GM12878 (cell line): ENCODE data around the gene NFASC. TPM values are rescaled to one million over a fixed set of nuclear protein-coding genes. Genes with fewer than 3 reads are reported as not detected.

Experiments
- ATAC-seq: fragments of 200-7000 bp; cut with Tn5 transposase; 3 replicates; pipeline ENCODE4 v1.9.1; 2020; ENCODE audit warnings: mild to moderate bottlenecking, moderate library complexity
- BruUV-seq: library from RNA; stranded (reverse); fragments of 400-500 nt; replicated peaks from 2 replicates; lab custom pipeline; 2021; lab: Mats Ljungman, UMichigan
- CTCF ChIA-PET: fragments of 300-600 bp; sonication (Branson Sonifier 250); formaldehyde crosslinking; extraction: SDS; loops from one replicate; lab custom pipeline; 2021; ENCODE audit warnings: inconsistent platforms; lab: Yijun Ruan, JAX
- POLR2A ChIA-PET: fragments of 350-600 bp; formaldehyde crosslinking; extraction: SDS; loops from one replicate; lab custom pipeline; 2021; ENCODE audit warnings: inconsistent platforms; lab: Charles Lee
- RAD21 ChIA-PET: fragments of 300-600 bp; sonication (Branson Sonifier 250); formaldehyde crosslinking; loops from one replicate; lab custom pipeline; 2023; ENCODE audit warnings: antibody characterized with exemption; ENCODE audit not compliant: unreplicated experiment; lab: Charles Lee
- SMC1A ChIA-PET: fragments of 300-600 bp; sonication (Branson Sonifier 250); formaldehyde crosslinking; loops from one replicate; lab custom pipeline; 2023; ENCODE audit not compliant: unreplicated experiment, uncharacterized antibody; lab: Charles Lee
- DNase-seq: peaks from one replicate; pipeline ENCODE4 v3.0.0-alpha.2; 2011; ENCODE audit warnings: low read depth, low spot score
- FAIRE-seq: peaks from 3 replicates; lab custom pipeline; 2011; peaks lifted over from hg19 to GRCh38; lab: Jason Lieb, UNC
- H2AFZ ChIP-seq: 2 replicates; pipeline ENCODE4 v1.6.0; 2011; ENCODE audit warnings: low read depth, low read length, control low read depth; ENCODE audit not compliant: control insufficient read depth
- H3K27ac ChIP-seq: 2 replicates; pipeline ENCODE4 v1.5.1; 2011; ENCODE audit warnings: control low read depth; ENCODE audit not compliant: control insufficient read depth, insufficient read depth
- H3K27me3 ChIP-seq, 2 experiments: replicated peaks in 1 of 2; 2 replicates each; pipeline versions ENCODE4 v1.6.0 to v1.6.1; 2011; ENCODE audit warnings: low read length in 1 of 2; ENCODE audit not compliant: control insufficient read depth in 2 of 2, insufficient read depth in 2 of 2
- H3K36me3 ChIP-seq, 2 experiments: 2 replicates each; pipeline ENCODE4 v1.5.1; 2011; ENCODE audit warnings: low read length in 1 of 2; ENCODE audit not compliant: control insufficient read depth in 2 of 2, insufficient read depth in 2 of 2
- H3K4me1 ChIP-seq: 2 replicates; pipeline ENCODE4 v1.6.1; 2011; ENCODE audit warnings: mild to moderate bottlenecking, low read length, moderate library complexity, mixed read lengths; ENCODE audit not compliant: control insufficient read depth, insufficient read depth
- H3K4me2 ChIP-seq: 2 replicates; pipeline ENCODE4 v1.6.0; 2011; ENCODE audit warnings: control low read depth; ENCODE audit not compliant: control insufficient read depth, insufficient read depth
- H3K4me3 ChIP-seq: fragments of 200-600 bp; sonication (generic); 2 replicates; pipeline ENCODE4 v1.5.1; 2016
- H3K79me2 ChIP-seq: 2 replicates; pipeline ENCODE4 v1.6.0; 2011; ENCODE audit warnings: low read length; ENCODE audit not compliant: control insufficient read depth, insufficient read depth
- H3K9ac ChIP-seq: 2 replicates; pipeline ENCODE4 v1.8.0; 2011; ENCODE audit warnings: low read length, control low read depth, mixed read lengths; ENCODE audit not compliant: control insufficient read depth, insufficient read depth
- H3K9me3 ChIP-seq: replicated peaks from 3 replicates; pipeline ENCODE4 v1.5.1; 2011; ENCODE audit warnings: mild to moderate bottlenecking, low read length; ENCODE audit not compliant: control insufficient read depth, insufficient read depth
- H4K20me1 ChIP-seq: 2 replicates; pipeline ENCODE4 v1.6.0; 2011; ENCODE audit not compliant: control insufficient read depth, insufficient read depth
- ESRRA ChIP-seq: IDR thresholded peaks from 2 replicates; pipeline ENCODE4 v1.6.1; 2012; ENCODE audit warnings: mild to moderate bottlenecking, low read length, improper control_type of control experiment
- FOS ChIP-seq: IDR thresholded peaks from 3 replicates; pipeline ENCODE4 v1.6.1; 2011; ENCODE audit warnings: borderline replicate concordance; ENCODE audit not compliant: insufficient read length; ENCODE audit errors: extremely low read depth
- NFIC ChIP-seq: IDR thresholded peaks from 2 replicates; pipeline ENCODE4 v1.6.1; 2012; ENCODE audit warnings: low read depth, mild to moderate bottlenecking, inconsistent platforms, low read length, moderate library complexity
- PRDM15 ChIP-seq: fragments of 450-650 bp; formaldehyde crosslinking; IDR thresholded peaks from 2 replicates; pipeline ENCODE4 v1.4.0; 2020; ENCODE audit warnings: mild to moderate bottlenecking, moderate library complexity
- STAT1 ChIP-seq: fragments of 450-650 bp; conservative IDR thresholded peaks from 2 replicates; pipeline ENCODE4 v1.6.1; 2014; ENCODE audit warnings: antibody characterized with exemption, mild to moderate bottlenecking
- ZSCAN29 ChIP-seq: fragments of 450-650 bp; IDR thresholded peaks from 2 replicates; pipeline ENCODE4 v1.6.1; 2017; ENCODE audit warnings: mild to moderate bottlenecking, moderate library complexity
- WGBS: methylation state at CpG from one replicate; pipeline ENCODE4 v1.1.6; 2016; ENCODE audit warnings: low lambda C conversion rate; ENCODE audit not compliant: insufficient replicate concordance, insufficient coverage; ENCODE audit errors: missing lambda C conversion rate; 5-methylcytosine and 5-hydroxymethylcytosine counted together
- in situ Hi-C: fragments of 300-500 bp; cut with MboI; formaldehyde crosslinking; loops from 9 replicates; pipeline ENCODE4 v1.14.3; 2018; ENCODE audit warnings: mixed read lengths
- intact Hi-C: fragments of 100-400 bp; cut with micrococcal nuclease; formaldehyde crosslinking; loops from one replicate; pipeline ENCODE4 v1.14.2; 2022; ENCODE audit not compliant: unreplicated experiment
- polyA plus RNA-seq, 11 experiments: library from polyadenylated mRNA; depleted of rRNA in 4 of 11; unstranded in 6 of 11; stranded (reverse) in 5 of 11; fragments of >200 nt; fragmentation: Nextera tagmentation in 4 of 11; fragmentation: Illumina TruSeq in 1 of 11; extraction: Ambion mirVana in 4 of 11; extraction: Trizol in 1 of 11; gene quantifications; 1 replicate in 1 of 11; 2 replicates in 10 of 11; pipeline versions ENCODE4 v1.2.1 to v1.2.3, GENCODE V29; 2011 to 2016; ENCODE audit warnings: inconsistent platforms in 2 of 11, missing spikeins in 2 of 11, low read depth in 1 of 11
- total RNA-seq, 4 experiments: library from RNA; depleted of rRNA in 3 of 4; stranded (reverse); fragments of >200 nt in 3 of 4; fragmentation: Illumina TruSeq in 1 of 4; extraction: Trizol in 1 of 4; gene quantifications; 2 replicates each; pipeline versions ENCODE4 v1.2.1 to v1.2.3, GENCODE V29; 2013 to 2021

The NFASC gene
- total and polyA plus RNA-seq, 10 of the 15 experiments (the other 5 are each of a cell fraction or from before 2014, with no cell fraction given) = 0.04 to 0.31 (median 0.12) TPM; not detected in 4

- FAIRE-seq (no peak), ATAC-seq (no peak), DNase-seq (no peak)
- 26% methylated on average over 9 of the region's 9 CpGs for WGBS
- no peak overlapping the region for H3K27ac ChIP-seq
- no TSS peak for BruUV-seq
- intact Hi-C loops = loop anchor here (10.0 kb wide), 1 partner anchor 382 kb away; no protein-coding TSS in a partner anchor
- SMC1A ChIA-PET = no interaction called here
- no peak overlapping the region for H3K4me2 ChIP-seq
- no peaks in the 10 kb centered on the region for H4K20me1 ChIP-seq
- H2AFZ ChIP-seq = no peak overlapping the region
- no peak overlapping the region for H3K9ac ChIP-seq
- H3K9me3 ChIP-seq = no peaks in the 10 kb centered on the region
- H3K79me2 ChIP-seq = no peaks in the 10 kb centered on the region
- CTCF ChIA-PET = no interaction called here
- no peaks in the 10 kb centered on the region for H3K4me1 ChIP-seq
- no peaks in the 10 kb centered on the region for H3K36me3 ChIP-seq
- H3K4me3 ChIP-seq = no peak overlapping the region
- RAD21 ChIA-PET = no interaction called here
- no peak for TF ChIP-seq NFIC
- no peak for TF ChIP-seq PRDM15
- no peak for TF ChIP-seq FOS
- no peak for TF ChIP-seq ESRRA
- TF ChIP-seq STAT1 = no peak
- no peak for TF ChIP-seq ZSCAN29
- POLR2A ChIA-PET = no interaction called here
- H3K27me3 ChIP-seq = peaks cover 2 to 6% of the 10 kb centered on the region in 2 experiments; a peak in 3 of 4 replicates
- in situ Hi-C loops = no loop called here
Observed at GRCh38 chr1:204946640-204947039, 76.0 kb downstream of the NFASC start.
